ENCODE results near the gene ADCK2.
"Not testable (repeated sequence)": the region's sequence is repeated elsewhere in the genome, so short reads cannot be mapped to it uniquely, and the experiment has no call there.

ADCK2 gene

DNA sequence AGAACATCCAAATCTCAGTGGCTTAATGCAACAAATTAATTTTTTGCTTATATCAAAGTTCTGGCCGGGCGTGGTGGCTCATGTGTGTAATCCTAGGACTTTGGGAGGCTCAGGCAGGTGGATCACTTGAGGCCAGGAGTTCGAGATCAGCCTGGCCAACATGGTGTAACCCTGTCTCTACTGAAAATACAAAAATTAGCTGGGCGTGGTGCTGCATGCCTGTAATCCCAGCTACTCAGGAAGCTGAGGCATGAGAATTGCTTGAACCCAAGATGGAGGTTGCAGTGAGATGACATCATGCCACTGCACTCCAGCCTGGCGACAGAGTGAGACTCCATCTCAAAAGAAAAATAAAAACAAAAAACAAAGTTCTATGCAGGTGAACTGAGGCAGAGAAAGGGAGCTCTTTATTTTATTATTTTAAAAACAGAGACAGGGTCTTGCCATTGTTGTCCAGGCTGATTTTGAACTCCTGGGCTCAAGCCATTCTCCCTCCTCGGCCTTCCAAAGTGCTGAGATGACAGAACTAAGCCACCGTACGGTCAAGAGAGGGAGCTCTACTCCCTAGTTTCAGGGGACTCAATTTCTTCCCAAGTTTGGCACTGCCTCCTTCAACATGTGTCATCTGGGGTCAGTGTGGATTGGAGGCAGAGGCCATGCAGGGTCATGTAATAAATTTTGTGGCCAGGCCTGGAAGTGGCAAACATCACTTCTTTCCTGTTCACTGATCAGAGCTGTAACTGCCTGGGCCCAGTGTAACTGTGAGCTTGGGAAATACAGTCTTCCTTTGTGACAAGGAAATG lies 2.4 kb downstream of the ADCK2 start:
- peak in 1 of 2 donors; percentile 34 for DNase-seq

DNA sequence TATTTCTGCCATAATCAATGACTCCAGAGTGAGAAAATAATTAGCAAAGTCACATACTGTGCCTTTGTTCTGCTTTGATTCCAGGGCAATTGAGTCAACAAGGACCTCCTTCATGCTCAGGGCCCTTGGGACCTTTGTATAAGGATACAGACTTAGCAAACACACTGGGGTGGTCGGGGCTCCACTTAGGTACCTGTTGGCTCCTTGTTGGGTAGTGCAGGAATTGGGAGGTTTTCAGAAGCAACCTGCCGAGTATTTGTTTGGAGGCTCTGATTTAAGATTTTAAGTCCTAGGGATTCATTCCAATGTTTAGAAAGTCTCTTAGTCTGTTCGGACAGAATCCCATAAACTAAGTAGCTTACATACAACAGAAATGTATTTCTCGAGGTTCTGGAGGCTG lies 3.0 kb downstream of the ADCK2 start:
- no peak for DNase-seq

DNA sequence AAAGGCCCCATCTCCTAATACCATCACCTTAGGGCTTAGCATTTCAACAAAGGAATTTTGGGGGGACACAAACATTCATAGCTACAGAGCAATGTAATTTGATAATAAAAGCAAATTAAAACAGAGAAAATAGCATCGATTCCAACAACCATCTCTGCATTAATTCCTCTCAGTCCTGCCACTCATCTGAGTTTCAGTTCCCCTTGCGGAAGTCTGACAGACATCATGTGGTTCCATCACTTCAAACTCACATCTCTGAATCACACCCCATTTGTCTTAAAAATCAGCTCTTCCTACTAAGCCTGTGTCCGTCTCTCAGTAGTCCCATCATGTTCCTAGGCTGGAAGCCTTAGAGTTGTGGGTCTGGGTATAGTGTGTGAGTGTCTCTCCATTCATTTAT lies 3.6 kb downstream of the ADCK2 start:
- DNase-seq, result no peak

DNA sequence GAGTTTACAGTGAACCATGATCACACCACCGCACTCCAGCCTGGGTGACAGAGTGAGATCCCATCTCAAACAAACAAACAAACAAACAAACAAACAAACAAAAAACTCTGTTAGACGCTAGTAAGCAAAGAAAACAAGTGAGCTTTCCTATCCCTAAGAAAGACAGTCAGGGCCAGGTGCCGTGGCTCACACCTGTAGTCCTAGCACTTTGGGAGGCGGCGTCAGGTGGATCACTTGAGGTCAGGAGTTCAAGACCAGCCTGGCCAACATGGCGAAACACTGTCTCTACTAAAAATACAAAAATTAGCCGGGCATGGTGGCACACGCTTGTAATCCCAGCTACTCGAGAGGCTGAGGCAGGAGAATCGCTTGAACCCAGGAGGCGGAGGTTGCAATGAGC lies 4.2 kb downstream of the ADCK2 start:
- DNase-seq, result not testable (repeated sequence)

DNA sequence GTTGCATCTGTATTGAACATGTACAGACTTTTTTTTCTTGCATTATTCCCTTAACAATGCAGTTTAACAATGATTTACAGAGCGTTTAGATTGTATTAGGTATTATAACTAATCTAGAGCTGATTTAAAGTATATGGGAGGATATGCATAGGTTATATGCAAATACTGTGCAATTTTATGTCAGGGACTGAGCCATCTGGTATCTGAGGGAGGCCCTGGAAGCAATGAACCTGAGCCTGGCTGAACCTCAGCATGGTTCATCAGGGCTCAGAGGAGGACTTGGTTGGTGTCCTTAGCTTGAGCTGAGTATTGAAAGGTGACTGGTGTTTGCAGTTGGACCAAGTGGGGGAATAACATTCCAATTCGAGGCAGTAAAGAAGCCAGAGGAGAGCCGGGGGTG lies 4.8 kb downstream of the ADCK2 start:
- no peak for DNase-seq

DNA sequence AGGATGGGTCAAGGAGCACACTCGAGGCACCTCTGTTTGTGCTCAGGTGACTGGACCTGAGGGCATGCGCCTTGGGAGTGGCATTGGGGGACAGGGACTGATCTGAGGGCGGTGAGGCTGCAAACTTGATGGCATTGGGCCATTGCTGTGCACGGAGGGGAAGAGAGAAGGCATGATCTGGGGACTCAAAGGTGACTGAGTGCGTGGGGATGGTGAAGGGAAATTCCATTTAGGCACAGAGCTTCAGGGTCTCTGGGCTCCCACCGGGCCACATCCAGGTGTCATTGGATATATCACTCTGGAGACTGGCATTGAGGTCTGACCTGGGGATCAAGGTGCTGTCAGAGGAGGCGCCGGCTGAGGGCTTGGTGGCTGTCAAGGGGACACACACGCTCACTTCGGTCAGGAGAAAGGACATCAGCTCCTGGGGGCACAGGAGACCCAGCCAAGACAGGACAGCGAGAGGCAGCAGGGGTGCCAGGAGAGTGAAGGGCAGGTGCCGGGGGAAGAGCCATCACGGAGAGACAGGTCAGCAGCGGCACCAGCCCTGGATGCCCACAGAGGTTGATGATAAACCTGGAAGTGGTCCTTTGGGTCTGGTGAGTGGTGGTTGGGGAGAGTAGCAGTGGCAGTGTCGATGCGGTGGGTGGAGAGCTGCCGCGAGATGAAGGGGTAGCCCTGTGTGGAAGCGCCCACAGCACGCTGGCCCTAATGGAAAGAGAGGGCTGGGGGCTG lies 5.5 kb downstream of the ADCK2 start:
- DNase-seq, result no peak

DNA sequence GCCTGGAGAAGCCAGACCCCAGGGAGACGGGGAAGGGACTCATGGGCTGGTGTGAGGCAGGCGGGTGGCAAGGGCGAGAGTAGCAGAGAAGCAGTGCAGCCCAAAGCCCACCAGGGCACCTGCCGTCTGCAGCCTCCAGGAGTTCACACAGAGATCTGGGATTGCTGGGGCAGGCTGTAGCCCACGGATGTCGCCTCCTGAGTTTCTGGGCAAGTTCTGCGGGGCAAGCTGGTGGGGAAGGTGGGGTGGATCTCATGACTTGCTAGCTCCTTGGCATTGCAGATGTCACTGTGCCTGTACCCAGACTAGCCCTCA lies 6.0 kb downstream of the ADCK2 start:
- DNase-seq, result no peak

DNA sequence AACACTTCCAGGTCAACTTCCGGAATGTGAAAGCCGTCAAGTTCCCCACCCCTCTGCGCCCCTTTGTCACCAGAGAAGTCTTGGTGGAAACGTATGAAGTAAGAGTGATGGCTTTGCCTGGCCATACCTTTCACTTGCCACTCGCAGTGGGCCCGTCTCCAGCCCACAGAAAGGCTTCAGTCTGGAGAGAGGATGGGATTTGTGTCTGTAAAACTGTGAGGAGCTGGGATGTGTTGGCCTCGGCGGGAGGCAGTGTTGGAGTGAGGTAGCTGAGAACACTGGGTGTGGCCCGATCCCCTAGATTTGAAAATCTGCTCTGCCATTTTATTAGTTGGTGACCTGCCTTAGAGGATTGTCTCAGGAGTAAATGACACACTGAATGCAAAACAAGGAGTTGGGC lies 6.4 kb downstream of the ADCK2 start:
- no peak for DNase-seq

DNA sequence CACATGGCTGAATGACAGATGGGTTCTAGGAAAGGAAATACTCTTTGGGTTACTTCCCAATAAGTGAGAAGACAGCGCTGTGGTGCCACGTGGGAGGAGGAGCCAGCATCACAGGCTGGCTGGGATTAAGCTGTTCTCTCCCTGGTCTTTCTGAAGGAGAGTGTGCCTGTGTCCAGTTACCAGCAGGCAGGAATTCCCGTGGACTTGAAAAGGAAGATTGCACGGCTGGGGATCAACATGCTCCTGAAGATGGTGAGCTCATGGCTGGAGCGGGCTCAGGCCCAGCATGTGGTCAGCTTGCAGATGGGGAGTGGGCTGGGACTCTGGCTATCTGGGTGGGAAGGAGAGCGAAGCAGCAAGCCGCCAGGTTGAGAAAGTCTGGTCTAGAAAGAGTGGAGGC lies 8.1 kb downstream of the ADCK2 start:
- DNase-seq, result no peak

DNA sequence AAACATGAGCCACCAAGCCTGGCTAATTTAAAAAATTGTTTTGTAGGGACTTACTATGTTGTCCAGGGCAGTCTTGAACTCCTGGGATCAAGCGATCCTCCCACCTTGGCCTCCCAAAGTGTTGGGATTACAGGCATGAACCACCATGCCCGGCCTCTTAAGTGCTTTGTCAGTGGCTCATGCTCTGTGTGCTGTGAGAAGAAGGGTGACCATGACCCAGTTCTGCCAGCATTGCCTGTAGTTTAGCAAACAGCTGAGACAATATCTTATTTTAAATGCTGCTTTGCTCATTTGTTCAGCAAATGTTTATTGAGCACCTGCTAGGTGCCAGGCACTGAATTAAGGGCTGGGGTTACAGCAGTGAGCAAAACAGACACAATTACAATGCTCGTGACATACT lies 9.0 kb downstream of the ADCK2 start:
- no peak for DNase-seq

DNA sequence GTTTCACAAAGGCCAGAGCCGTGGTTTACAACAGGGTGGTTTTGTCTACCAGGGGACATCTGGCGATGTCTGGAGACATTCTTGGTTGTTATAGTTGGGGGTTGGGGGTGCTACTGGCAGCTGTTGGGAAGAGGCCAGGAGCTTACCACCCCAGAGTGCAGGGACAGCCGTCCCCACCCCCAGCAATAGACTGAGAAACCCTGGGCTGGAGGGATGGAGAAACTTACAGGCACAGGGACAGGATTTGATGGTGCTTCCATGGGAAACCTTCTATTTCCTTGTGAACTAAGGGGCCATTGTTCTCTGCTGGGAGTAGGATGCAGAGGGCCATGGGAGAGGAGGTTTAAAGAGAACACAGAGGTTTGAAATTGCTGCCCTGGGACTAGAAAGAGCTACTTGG lies 10.9 kb downstream of the ADCK2 start:
- no peak for DNase-seq

DNA sequence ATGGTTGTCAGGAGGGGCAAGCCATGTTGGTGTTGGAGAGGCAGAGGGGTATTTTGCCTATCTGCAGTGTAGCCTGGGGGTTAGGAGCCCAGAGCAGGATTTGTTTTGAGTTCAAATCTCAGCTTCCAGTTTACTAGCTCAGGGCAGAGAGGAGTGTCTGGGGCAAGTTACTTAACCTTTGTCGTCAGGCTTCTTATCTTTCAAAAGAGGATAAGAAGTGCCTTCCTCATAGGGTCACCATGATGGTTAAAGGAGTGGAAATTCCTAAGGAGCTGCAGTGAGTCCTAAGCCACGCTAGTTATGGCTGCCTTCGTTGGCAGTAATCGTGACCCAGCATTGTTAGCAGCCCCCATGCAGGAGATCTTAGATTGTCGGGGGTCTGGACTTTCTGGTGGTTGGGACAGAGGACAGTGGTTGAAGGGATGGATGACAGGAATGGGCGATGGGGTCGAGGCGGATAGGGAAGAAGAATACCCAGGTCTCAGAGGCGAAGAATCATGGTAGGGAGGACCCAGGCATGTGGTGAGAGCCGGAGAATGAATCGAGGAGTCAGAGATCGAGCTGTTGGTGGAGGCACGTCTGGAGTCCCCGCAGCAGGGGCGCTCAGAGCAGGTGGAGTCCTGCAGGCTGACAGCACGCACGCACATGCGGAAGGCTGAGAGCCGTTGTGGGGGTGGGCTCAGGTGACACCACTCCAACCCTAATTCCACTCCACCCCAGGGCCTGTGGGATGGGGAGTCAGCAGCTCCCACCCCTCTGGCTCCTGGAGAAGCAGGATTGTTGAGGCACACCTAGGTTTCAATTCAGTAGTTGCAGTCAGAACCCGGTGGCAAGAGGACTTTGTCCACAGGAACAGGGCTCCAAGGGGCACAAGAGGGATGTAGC lies 11.6 kb downstream of the ADCK2 start:
- DNase-seq, result no peak

DNA sequence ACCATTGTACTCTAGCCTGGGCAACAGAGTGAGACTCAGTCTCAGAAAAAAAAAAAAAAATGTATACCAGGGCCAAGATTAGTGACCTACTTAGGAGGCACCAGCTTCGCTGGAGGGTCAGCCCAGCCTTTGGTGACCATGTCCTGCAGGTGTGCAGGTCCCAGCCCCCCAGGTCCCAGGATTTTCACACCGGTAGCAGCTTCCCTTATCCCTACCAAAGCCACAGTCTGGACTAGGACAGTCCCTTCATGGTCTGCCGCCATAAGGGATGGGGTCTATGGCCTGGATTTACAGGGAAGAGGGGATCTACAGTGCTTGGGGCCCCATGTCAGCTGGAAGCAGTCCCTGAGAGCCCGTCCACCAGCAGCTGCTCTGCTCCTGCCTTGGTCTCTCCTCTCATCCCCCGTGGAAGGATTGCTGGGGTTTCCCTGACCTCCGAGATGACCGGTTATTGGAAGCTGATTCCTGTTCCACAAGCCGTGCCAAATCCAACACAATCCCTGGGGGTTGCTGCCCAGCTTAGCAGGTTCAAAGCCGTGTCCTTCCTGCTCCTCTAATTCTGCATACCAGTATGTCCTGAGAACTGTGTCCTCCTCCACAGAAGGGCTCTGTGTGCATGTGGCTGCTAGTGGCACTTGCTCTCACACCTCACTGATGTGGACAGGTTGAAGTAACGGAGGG lies 12.8 kb downstream of the ADCK2 start:
- DNase-seq, result no peak

DNA sequence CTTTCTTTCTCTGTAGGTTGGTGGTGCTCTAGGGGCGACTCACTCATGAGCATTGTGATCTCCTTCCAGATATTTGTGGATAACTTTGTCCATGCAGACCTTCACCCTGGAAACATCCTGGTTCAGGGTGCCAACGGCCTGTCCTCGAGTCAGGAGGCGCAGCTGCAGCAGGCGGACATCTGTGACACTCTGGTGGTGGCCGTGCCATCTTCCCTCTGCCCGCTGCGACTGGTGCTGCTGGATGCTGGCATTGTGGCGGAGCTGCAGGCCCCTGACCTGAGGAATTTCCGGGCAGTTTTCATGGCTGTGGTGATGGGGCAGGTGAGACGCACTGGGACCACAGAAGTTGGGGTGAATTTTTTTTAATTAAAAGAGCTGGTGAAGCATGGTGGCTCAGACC lies 14.2 kb downstream of the ADCK2 start:
- DNase-seq, result no peak

DNA sequence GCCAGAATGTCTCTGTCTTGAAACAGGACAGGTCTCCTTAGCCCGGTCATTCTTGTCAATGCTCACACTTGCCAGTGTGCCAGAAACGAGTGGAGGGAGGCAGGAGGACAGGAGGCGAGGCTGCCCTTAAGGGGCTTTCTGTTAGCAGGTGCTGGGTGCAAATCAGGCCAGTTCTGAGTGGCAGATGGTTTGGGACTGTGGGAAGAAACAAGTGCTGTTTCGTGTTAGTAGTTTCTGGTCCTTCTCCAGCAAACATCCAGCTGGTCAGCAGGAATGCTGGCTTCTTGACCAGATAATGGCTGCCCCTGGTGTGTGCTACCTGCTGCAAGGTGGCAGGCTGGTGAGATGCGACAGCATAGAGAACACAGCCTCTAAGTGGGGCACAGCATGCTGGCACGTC lies 15.6 kb downstream of the ADCK2 start:
- no peak for DNase-seq

DNA sequence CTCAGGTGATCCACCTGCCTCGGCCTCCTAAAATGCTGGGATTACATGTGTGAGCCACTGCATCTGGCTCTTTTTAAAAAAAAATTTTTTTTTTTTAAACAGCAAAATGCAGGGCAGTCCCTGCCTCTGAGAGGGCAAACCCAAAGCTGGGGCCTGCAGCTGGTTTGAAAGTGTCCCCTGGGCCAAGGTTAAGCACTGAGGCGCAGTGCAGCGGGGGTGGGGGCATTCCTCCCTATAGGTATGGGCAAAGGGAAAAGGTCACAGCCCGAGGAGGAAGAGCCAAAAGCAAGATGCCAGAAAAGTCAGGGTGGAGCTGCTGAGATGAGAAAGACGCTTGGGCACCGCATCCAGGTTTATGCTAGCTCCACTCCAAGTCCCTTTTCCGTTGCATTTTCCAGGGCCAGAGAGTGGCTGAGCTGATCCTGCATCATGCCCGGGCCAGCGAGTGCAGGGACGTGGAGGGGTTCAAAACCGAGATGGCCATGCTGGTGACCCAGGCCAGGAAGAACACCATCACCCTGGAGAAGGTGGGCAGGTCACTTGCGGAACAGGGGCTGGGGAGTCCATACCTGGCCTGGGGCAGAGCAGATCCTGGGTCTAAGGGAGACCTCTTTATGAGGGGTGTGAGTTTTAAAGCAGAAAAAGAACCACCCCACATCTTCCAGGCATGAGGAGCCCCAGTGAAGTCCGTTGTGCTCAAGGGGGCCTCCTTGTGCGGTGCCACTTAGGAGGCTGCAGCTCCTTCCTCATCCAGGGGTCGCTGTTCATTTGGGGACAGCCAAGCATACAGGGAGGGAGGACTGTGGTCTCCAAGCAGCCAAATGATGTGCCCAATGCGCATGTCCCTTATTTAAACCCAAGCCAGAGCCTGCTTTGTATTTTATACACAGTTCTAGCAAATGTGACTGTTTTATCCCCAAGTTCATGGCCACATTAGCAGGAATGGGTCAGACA lies 16.7 kb downstream of the ADCK2 start:
- no peak for DNase-seq

DNA sequence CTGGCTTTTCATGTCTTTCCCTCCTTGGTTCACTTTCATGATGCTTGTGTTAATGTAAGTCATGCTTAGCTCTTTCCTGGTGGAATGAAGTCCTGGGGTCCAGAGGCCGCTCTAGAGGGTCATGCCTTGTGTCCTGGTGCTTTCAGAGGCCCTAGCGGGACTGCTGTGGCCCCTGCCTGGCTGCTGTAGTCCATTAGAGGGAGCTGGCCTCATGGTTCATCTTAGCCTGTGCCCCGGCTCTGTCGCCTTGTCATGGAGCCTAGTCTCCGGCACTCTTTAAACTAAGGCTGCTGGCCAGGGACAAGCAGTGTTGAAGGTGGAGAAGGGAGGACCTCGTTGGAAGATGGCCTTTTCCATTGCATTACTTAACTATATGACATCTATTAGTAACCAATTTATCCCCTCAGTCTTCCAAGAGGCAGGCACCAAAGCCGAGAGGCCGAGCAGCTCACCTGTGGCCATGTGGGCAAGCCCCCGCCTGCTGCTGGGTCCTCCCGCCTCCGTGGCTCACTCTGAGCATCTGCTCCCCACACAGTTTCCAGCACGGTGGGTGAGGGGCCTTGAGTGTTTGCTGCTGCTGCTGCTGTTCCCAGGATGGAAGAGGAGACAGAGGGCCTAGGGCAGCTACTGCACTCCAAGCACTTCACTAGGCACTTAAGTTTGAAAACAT lies 18.8 kb downstream of the ADCK2 start:
- no peak for DNase-seq

DNA sequence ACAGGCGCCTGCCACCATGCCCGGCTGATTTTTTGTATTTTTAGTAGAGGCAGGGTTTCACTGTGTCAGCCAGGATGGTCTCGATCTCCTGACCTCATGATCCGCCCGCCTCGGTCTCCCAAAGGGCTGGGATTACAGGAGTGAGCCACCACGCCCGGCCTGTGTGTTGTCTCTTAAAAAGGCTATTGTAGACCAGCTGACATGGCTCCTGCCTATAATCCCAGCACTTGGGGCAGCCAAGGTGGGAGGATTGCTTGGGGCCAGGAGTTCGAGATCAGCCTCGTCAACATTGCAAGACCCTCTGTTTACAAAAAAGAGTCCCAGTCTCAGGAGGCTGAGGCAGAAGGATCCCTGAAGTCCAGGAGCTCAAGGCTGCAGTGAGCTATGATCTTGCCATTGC lies 21.1 kb downstream of the ADCK2 start:
- not testable (repeated sequence) for DNase-seq

DNA sequence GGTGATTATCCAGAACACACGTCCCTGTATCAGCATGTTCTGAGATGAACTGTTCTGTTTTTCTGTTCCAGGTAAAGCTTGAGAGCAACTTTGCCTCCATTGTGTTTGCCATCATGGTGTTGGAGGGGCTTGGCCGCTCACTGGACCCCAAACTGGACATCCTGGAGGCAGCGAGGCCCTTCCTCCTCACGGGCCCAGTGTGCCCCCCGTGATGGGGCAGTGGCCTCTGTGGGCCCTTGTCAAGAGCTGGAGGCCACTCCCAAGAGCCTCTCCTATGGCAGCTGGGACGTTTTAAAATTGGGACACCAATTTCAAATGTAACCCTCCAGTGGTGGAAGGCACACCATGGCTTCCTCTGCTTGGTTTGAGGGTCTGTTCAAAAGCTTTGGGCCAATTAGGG lies 21.8 kb downstream of the ADCK2 start:
- no peak for DNase-seq

DNA sequence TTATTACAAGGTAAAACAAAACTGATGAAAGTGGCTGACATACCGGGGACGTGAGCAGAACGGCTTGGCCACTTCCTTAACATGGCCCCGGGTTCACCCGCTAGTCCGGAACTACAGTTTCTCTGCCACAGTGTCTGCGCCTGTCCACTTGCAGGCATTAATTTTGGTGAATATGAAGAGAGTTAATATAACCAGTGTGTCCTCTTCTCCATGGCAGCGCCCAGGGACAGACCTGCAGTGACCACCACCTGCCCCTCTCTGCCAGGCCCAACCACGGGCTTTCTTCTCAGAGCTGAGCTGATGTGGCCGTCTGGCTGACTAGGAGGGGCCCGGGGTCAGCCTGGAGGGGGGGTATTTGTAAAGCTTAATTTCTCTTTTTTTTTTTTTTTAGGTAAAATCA lies 22.6 kb downstream of the ADCK2 start:
- DNase-seq, result no peak

DNA sequence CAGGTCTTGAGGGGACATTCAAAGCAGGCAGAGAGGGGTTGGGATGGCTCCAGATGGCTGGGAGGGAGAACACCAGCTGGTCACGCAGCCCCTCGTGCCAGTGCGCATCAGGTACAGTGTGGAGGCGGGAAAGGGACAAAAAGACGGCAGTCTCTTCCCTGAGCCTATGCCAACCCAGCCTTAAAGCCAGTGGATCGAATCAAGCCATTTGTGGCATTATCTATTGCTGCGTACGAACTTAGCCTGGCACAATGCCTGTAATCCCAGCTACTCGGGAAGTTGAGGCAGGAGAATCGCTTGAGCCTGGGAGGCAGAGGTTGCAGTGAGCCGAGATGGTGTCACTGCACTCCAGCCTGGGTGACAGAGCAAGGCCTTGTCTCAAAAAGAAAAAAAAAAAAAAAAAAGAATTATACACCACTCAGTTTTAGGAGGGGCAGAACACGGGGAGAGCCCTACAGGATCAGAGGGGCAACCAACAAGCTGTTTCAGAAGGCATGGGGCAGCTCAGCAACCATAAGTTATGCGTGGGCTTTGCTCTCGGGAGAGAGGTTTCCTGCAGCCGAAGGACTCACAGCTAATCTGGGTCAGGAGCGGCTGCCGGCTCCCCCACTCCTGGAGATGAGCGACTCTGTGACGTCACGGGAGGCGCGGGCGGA lies 23.4 kb downstream of the ADCK2 start:
- no peak for DNase-seq

All from bone marrow (tissue), 2 donors.